Mesothelial cell of epicardium (in vitro differentiated cells): Measurements from ENCODE around the gene PTK6. TPM values are rescaled to one million over a fixed set of nuclear protein-coding genes. Genes with fewer than 3 reads are reported as not detected.

ENCODE experiments used
- DNase-seq, 2 experiments: peaks; one replicate each; pipeline ENCODE4 v3.0.0; 2021; ENCODE audit warnings: low spot score in 2 of 2; ENCODE audit not compliant: unreplicated experiment in 2 of 2
- H3K27ac Mint-ChIP-seq: 2 replicates; pipeline ENCODE4 v1.8.0; 2021; ENCODE audit warnings: mixed read lengths
- H3K27me3 Mint-ChIP-seq: 2 replicates; pipeline ENCODE4 v1.8.0; 2021; ENCODE audit warnings: low read depth, mixed read lengths
- H3K36me3 Mint-ChIP-seq: 2 replicates; pipeline ENCODE4 v1.8.0; 2021; ENCODE audit warnings: mixed read lengths
- H3K4me1 Mint-ChIP-seq: 2 replicates; pipeline ENCODE4 v1.8.0; 2021; ENCODE audit warnings: mixed read lengths
- H3K4me3 Mint-ChIP-seq: 2 replicates; pipeline ENCODE4 v1.8.0; 2021; ENCODE audit warnings: mild to moderate bottlenecking, moderate library complexity, mixed read lengths
- H3K9me3 Mint-ChIP-seq: 2 replicates; pipeline ENCODE4 v1.8.0; 2021; ENCODE audit warnings: mixed read lengths
- total RNA-seq: library from RNA; stranded (reverse); gene quantifications from 3 replicates; pipeline ENCODE4 v1.2.1, GENCODE V29; 2021
- TF ChIP-seq, protein P1 (sequence below): fragments of 200-600 bp; sonication (generic); IDR thresholded peaks from one replicate; pipeline ENCODE4 v1.5.0; 2021; ENCODE audit warnings: antibody characterized with exemption; ENCODE audit not compliant: unreplicated experiment

Gene PTK6
- total RNA-seq, 1 donor from 2014 or later = 0.11 TPM

GRCh38 chr20:63508072-63508768, 29.0 kb downstream of the PTK6 start:
- H3K4me1 Mint-ChIP-seq = no peaks in the 10 kb centered on the region
- DNase-seq = no peak
- TF ChIP-seq, protein P1, sequence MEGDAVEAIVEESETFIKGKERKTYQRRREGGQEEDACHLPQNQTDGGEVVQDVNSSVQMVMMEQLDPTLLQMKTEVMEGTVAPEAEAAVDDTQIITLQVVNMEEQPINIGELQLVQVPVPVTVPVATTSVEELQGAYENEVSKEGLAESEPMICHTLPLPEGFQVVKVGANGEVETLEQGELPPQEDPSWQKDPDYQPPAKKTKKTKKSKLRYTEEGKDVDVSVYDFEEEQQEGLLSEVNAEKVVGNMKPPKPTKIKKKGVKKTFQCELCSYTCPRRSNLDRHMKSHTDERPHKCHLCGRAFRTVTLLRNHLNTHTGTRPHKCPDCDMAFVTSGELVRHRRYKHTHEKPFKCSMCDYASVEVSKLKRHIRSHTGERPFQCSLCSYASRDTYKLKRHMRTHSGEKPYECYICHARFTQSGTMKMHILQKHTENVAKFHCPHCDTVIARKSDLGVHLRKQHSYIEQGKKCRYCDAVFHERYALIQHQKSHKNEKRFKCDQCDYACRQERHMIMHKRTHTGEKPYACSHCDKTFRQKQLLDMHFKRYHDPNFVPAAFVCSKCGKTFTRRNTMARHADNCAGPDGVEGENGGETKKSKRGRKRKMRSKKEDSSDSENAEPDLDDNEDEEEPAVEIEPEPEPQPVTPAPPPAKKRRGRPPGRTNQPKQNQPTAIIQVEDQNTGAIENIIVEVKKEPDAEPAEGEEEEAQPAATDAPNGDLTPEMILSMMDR = no peak
- no peak overlapping the region for H3K27ac Mint-ChIP-seq
- no peak overlapping the region for H3K4me3 Mint-ChIP-seq
- H3K9me3 Mint-ChIP-seq = peaks cover 34% of the 10 kb centered on the region
- peaks cover 3% of the 10 kb centered on the region for H3K36me3 Mint-ChIP-seq
- peaks cover 59% of the 10 kb centered on the region for H3K27me3 Mint-ChIP-seq

- TF ChIP-seq, protein P1 = no peak
These were observed 30.0 kb downstream of the PTK6 start for GRCh38 chr20:63507083-63507743.

GRCh38 chr20:63505723-63506122, 31.5 kb downstream of the PTK6 start:
- peaks cover 24% of the 10 kb centered on the region for H3K9me3 Mint-ChIP-seq
- H3K27me3 Mint-ChIP-seq = peaks cover 54% of the 10 kb centered on the region
- H3K4me1 Mint-ChIP-seq = no peaks in the 10 kb centered on the region
- H3K27ac Mint-ChIP-seq = no peak overlapping the region
- no peak overlapping the region for H3K4me3 Mint-ChIP-seq
- TF ChIP-seq, protein P1 = no peak
- peaks cover 3% of the 10 kb centered on the region for H3K36me3 Mint-ChIP-seq
- no peak for DNase-seq

More at GRCh38 chr20:63507083-63507743, 30.0 kb downstream of the PTK6 start:
- peaks cover 53% of the 10 kb centered on the region for H3K27me3 Mint-ChIP-seq
- no peak overlapping the region for H3K27ac Mint-ChIP-seq
- no peak overlapping the region for H3K4me3 Mint-ChIP-seq
- no peak for DNase-seq
- H3K9me3 Mint-ChIP-seq = peaks cover 27% of the 10 kb centered on the region
- no peaks in the 10 kb centered on the region for H3K4me1 Mint-ChIP-seq
- H3K36me3 Mint-ChIP-seq = peaks cover 3% of the 10 kb centered on the region

- TF ChIP-seq, protein P1 = no peak
These were observed 31.9 kb downstream of the PTK6 start for GRCh38 chr20:63505281-63505680.

DNA sequence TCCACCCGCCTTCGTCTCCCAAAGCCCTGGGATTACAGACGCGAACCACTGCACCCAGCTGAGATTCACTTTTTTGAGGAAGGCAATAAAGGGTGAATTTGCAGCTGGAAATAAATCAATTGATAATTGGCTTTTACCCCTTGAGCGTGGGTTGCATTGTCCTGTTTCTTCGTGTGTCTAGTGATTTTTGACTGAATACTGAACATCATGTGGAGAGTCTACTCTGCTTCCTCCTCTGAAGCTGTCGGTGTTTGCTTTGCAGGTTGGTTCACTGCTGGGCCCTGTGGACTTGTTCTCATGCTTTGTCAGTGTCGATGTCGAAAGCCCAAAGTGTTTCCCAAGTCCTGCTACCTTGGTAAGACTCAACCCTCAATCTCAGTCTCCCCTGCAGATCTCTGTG, 32.5 kb downstream of the PTK6 start:
- H3K4me3 Mint-ChIP-seq = no peak overlapping the region
- H3K27ac Mint-ChIP-seq = no peak overlapping the region
- H3K27me3 Mint-ChIP-seq = peaks cover 52% of the 10 kb centered on the region
- no peaks in the 10 kb centered on the region for H3K4me1 Mint-ChIP-seq
- TF ChIP-seq, protein P1 = no peak
- peaks cover 24% of the 10 kb centered on the region for H3K9me3 Mint-ChIP-seq
- peaks cover 3% of the 10 kb centered on the region for H3K36me3 Mint-ChIP-seq
- no peak for DNase-seq

More at GRCh38 chr20:63505281-63505680, 31.9 kb downstream of the PTK6 start:
- H3K9me3 Mint-ChIP-seq = peaks cover 24% of the 10 kb centered on the region
- peaks cover 3% of the 10 kb centered on the region for H3K36me3 Mint-ChIP-seq
- no peaks in the 10 kb centered on the region for H3K4me1 Mint-ChIP-seq
- no peak for DNase-seq
- H3K4me3 Mint-ChIP-seq = no peak overlapping the region
- no peak overlapping the region for H3K27ac Mint-ChIP-seq
- H3K27me3 Mint-ChIP-seq = peaks cover 53% of the 10 kb centered on the region
